ENCODE measurements around the gene ATE1. TPM values are rescaled to one million over a fixed set of nuclear protein-coding genes. Genes with fewer than 3 reads are reported as not detected.
"Not testable (repeated sequence)": the region's sequence is repeated elsewhere in the genome, so short reads cannot be mapped to it uniquely, and the experiment has no call there.

ATE1 gene
- total RNA-seq, 1 donor from 2014 or later = 21.9 TPM

DNA sequence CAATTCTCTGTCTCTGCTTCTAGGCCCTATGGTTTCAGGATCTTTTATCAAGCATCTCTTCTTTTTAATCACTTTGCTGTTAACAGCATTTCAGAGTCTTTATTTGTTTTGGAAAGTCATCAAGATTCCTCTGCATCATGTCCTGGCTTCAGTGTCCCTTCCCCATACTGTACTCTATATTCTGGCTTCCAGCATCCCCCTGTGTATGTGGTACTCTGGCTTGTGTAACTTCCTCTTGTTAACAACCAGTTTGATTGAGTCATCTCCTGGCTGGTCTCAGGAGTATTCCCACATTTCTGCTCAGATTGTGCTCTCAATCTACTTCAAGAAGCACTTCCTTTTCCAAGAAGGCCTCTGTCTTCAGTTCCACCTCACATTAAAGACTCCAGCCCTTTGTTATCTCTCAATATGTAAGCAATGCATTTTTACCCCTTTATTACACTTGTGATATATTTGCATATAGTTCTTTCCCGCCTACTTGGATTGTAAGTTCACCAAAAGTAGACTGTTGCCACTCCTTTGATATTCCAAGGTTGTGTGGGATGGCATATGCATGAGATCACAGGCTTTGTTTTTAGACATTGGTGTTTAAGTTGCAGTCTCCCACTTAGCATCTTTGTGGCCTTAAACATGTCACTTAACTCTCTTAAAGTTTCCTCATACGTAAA is 15.1 kb upstream of the ATE1 start:
- Histone ChIP-seq H3K27ac (no peak overlapping the region), H3K4me1 (no peaks in the 10 kb centered on the region), H3K27me3 (no peaks in the 10 kb centered on the region), H3K36me3 (no peaks in the 10 kb centered on the region), H3K9me3 (no peaks in the 10 kb centered on the region), H3K4me3 (no peak overlapping the region)
- intact Hi-C loops (cut with DNase I) = no loop called here
- no peak for DNase-seq (ENCODE audit: extremely low spot score in 2 of 2)
- TF ChIP-seq POLR2AphosphoS5 (IDR thresholded peaks at IDR 0.05; ENCODE audit: insufficient read depth in 1 of 2, low read depth in 1 of 2) = no peak
- TF ChIP-seq, protein P1, sequence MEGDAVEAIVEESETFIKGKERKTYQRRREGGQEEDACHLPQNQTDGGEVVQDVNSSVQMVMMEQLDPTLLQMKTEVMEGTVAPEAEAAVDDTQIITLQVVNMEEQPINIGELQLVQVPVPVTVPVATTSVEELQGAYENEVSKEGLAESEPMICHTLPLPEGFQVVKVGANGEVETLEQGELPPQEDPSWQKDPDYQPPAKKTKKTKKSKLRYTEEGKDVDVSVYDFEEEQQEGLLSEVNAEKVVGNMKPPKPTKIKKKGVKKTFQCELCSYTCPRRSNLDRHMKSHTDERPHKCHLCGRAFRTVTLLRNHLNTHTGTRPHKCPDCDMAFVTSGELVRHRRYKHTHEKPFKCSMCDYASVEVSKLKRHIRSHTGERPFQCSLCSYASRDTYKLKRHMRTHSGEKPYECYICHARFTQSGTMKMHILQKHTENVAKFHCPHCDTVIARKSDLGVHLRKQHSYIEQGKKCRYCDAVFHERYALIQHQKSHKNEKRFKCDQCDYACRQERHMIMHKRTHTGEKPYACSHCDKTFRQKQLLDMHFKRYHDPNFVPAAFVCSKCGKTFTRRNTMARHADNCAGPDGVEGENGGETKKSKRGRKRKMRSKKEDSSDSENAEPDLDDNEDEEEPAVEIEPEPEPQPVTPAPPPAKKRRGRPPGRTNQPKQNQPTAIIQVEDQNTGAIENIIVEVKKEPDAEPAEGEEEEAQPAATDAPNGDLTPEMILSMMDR (IDR thresholded peaks at IDR 0.05) = no peak
- TF ChIP-seq POLR2A (IDR thresholded peaks at IDR 0.05) = no peak

DNA sequence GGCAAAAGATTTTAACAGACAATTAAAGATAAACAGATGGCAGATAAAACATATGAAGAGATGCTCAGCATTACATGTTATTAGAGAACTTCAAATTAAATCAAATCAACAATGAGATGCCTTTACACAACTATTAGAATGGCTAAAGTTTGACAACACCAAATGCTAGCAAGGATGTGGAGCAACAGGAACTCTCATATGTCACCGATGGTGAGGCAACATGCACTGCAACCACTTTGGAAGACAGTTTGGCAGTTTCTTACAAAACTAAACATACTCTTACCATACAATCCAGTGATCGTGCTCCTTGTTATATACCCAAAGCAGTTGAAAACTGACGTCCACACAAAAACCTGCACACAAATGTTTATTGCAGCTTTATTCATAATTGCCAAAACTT is 13.7 kb upstream of the ATE1 start:
- Histone ChIP-seq H3K9me3 (no peaks in the 10 kb centered on the region), H3K4me3 (no peak overlapping the region), H3K4me1 (no peaks in the 10 kb centered on the region), H3K36me3 (no peaks in the 10 kb centered on the region), H3K27ac (no peak overlapping the region), H3K27me3 (no peaks in the 10 kb centered on the region)
- DNase-seq (ENCODE audit: extremely low spot score in 2 of 2) = no peak
- intact Hi-C loops (cut with DNase I) = no loop called here
- no peak for TF ChIP-seq POLR2AphosphoS5 (IDR thresholded peaks at IDR 0.05; ENCODE audit: insufficient read depth in 1 of 2, low read depth in 1 of 2)
- TF ChIP-seq, protein P1 (IDR thresholded peaks at IDR 0.05) = no peak
- no peak for TF ChIP-seq POLR2A (IDR thresholded peaks at IDR 0.05)

DNA sequence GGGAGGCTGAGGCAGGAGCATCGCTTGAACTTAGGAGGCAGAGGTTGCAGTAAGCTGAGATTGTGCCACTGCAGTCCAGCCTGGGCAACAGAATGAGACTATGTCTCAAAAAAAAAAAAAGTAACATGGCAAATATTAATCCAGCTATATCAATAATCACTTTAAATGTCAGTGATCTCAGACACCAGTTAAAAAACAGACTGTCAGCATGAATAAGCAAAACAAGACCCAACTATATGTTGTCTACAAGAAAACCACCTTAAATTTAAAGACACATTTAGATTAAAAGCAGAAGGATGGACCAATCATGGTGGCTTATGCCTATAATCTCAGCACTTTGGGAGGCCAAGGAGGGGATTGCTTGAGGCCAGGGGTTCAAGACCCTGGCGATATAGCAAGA is 8.5 kb upstream of the ATE1 start:
- no peak for DNase-seq (ENCODE audit: extremely low spot score in 2 of 2)
- H3K27ac ChIP-seq = no peak overlapping the region
- TF ChIP-seq POLR2AphosphoS5 (IDR thresholded peaks at IDR 0.05; ENCODE audit: insufficient read depth in 1 of 2, low read depth in 1 of 2) (no peak), POLR2A (IDR thresholded peaks at IDR 0.05) (no peak)
- intact Hi-C loops (cut with DNase I) = no loop called here
- no peaks in the 10 kb centered on the region for H3K4me1 ChIP-seq
- no peak overlapping the region for H3K4me3 ChIP-seq
- no peaks in the 10 kb centered on the region for H3K36me3 ChIP-seq
- no peaks in the 10 kb centered on the region for H3K9me3 ChIP-seq
- no peaks in the 10 kb centered on the region for H3K27me3 ChIP-seq

DNA sequence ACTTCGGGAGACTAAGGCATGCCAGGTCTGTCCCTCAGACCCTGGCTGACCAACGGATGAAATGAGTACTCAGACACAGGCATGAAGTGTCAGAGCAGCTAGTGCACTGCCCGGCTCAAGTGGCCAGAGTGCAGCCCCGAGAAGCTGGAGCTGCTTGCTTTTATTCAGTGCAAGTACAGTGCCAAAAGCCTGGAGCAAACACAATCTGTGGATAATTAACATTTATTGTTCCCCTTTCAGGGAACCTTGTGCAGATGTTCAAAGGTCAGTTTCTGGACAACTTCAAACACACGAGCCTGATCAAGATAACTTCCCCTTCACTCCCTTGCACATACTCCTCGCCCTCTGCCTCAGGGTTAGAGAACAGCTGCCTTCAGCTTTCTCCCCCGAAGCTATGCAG is 7.9 kb upstream of the ATE1 start:
- Histone ChIP-seq H3K4me1 (no peaks in the 10 kb centered on the region), H3K27me3 (no peaks in the 10 kb centered on the region), H3K9me3 (no peaks in the 10 kb centered on the region), H3K27ac (no peak overlapping the region), H3K4me3 (no peak overlapping the region), H3K36me3 (no peaks in the 10 kb centered on the region)
- intact Hi-C loops (cut with DNase I) = no loop called here
- TF ChIP-seq POLR2AphosphoS5 (IDR thresholded peaks at IDR 0.05; ENCODE audit: insufficient read depth in 1 of 2, low read depth in 1 of 2) = no peak
- TF ChIP-seq, protein P1 (IDR thresholded peaks at IDR 0.05) = no peak
- TF ChIP-seq POLR2A (IDR thresholded peaks at IDR 0.05) = no peak
- DNase-seq (ENCODE audit: extremely low spot score in 2 of 2) = no peak

DNA sequence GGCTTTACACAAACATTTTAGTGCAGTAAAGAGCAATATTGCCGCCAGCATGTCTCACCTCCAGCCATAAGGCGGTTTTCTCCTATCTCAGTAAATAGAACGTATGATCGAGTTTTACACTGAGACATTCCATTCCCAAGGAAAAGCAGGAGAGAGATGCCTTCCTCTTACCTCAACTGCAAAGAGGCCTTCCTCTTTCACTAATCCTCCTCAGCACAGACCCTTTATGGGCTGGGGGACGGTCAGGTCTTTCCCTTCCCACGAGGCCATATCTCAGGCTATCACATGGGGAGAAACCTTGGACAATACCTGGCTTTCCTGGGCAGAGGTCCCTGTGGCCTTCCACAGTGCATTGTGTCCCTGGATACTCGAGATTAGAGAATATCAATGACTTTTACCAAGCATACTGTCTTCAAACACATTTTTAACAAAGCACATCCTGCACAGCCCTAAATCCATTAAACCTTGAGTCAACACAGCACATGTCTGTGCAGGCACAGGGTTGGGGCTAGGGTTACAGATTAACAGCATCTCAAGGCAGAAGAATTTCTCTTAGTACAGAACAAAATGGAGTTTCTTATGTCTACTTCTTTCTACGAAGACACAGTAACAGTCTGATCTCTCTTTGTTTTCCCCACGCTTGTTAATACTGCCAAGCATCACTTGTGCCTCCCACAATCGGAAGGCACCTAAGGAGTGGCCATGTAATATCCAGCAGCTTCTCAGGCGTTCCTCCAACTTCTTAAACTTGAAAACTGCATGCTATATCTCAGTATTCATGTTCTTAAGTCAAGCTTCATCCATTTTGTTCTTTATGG is 2.6 kb upstream of the ATE1 start:
- H3K9me3 ChIP-seq; H3K36me3 ChIP-seq; H3K27me3 ChIP-seq; H3K27ac ChIP-seq; intact Hi-C loops (cut with DNase I); H3K4me3 ChIP-seq; DNase-seq (ENCODE audit: extremely low spot score in 2 of 2): not testable (repeated sequence)
- peaks cover 18% of the 10 kb centered on the region for H3K4me1 ChIP-seq

DNA sequence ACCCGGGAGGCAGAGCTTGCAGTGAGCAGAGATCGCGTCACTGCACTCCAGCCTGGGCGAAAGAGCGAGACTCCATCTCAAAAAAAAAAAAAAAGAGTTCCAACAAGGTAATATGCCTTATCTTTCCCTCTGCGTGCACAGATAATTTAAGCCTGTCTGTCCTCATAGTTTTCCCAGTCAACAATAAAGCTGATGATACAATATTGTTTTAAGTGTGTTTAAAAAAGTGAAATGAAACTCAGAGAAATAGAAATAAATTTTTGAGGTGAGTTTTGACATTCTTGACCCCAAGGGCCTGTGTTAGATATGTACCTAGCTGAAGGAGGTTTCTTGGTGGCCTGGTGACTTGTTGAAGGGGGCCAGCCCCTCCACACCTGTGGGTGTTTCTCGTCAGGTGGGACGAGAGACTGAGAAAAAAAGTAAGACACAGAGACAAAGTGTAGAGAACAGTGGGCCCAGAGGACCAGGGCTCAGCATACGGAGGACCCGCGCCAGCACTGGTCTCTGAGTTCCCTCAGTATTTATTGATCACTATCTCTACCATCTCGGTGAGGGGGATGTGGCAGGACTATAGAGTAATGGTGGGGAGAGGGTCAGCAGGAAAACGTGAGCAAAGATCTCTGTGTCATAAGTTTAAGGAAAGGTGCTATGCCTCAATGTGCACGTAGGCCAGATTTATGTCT is 1.9 kb upstream of the ATE1 start:
- intact Hi-C loops (cut with DNase I) = loop anchor here (5.0 kb wide), 1 partner anchor 183 kb away; no protein-coding TSS in a partner anchor

More for the DNA sequence above, 1.9 kb upstream of the ATE1 start:
- not testable (repeated sequence) for H3K27ac ChIP-seq, H3K36me3 ChIP-seq, H3K9me3 ChIP-seq, H3K27me3 ChIP-seq, H3K4me3 ChIP-seq
- DNase-seq (ENCODE audit: extremely low spot score in 2 of 2) = peak in 1 of 2 donors; percentile 27
- H3K4me1 ChIP-seq = peaks cover 19% of the 10 kb centered on the region

Measured in vagina (tissue), 2 donors.